ENCODE measurements around the gene BTN1A1.

The BTN1A1 gene

DNA sequence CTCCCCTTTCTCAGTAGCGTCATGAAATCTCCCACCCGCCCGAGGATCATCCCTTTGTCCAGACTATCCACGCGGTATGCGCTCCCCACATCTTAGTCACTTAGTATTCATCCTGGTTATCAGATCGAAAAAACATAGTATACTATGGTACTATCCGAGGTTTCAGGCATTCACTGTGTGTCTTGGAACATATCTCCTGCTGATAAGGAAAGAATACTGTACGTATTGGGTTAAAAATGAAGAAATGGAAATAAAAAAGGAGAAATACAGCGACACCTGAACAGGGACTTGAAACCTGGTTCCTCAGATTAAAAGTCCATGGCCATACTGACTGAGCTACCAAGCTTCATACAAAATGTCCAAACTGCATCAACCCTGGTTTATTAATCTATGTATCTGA, 52.1 kb downstream of the BTN1A1 start:
- ATAC-seq = no peak
- no peak for TF ChIP-seq ZNF8 (CRISPR knock-in tag; IDR thresholded peaks at IDR 0.05)

DNA sequence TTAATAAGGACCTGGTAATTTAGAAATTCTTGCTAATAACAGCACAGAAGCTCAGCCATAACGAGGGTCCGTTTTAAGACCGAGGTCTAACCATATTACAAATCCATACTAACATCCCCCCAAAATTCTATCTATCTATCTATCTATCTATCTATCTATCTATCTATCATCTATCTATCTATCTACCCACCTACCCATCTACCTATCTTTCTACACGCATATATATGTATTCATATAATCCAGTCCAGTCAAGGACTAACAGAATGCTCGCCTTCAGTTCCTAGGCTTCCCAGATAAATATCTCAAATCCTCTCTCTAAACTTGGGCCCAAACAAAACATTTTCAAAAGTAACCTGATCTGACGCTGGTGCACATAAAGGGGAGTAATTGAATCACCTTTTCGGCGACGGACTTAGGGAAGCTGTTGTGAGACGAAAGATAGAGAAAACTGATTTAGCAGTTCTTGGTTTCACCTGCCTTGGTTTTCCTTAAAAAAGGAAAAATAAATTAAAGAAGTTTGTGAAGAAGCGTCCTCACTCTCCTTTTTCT, 52.6 kb downstream of the BTN1A1 start:
- ATAC-seq = no peak

DNA sequence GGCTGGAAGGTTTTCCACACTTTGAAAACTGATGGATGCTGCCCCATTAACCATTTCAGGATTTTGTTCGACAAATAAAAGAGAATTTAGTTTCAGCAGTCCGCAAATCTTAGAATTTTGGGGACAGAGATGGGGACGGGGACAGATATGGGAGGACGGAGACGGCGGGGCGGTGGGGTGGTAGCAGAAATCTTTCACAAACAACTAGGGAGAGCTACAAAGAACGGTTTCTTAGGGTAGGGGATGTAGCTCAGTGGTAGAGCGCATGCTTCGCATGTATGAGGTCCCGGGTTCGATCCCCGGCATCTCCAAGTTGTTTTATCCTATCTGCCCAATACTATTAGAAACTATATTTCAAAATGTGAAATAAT, 53.1 kb downstream of the BTN1A1 start:
- peak; percentile 49 for ATAC-seq
- TF ChIP-seq ZC3H10 (CRISPR knock-in tag; IDR thresholded peaks at IDR 0.05) (no peak), ZNF70 (CRISPR knock-in tag; IDR thresholded peaks at IDR 0.05) (no peak), ZFP3 (CRISPR knock-in tag; IDR thresholded peaks at IDR 0.05) (no peak), ZFP30 (CRISPR knock-in tag; IDR thresholded peaks at IDR 0.05) (no peak), ZNF565 (CRISPR knock-in tag; conservative IDR thresholded peaks at IDR 0.05; ENCODE audit: low read depth) (no peak), RARB (CRISPR knock-in tag; IDR thresholded peaks at IDR 0.05) (no peak)
- TF ChIP-seq, protein P1, sequence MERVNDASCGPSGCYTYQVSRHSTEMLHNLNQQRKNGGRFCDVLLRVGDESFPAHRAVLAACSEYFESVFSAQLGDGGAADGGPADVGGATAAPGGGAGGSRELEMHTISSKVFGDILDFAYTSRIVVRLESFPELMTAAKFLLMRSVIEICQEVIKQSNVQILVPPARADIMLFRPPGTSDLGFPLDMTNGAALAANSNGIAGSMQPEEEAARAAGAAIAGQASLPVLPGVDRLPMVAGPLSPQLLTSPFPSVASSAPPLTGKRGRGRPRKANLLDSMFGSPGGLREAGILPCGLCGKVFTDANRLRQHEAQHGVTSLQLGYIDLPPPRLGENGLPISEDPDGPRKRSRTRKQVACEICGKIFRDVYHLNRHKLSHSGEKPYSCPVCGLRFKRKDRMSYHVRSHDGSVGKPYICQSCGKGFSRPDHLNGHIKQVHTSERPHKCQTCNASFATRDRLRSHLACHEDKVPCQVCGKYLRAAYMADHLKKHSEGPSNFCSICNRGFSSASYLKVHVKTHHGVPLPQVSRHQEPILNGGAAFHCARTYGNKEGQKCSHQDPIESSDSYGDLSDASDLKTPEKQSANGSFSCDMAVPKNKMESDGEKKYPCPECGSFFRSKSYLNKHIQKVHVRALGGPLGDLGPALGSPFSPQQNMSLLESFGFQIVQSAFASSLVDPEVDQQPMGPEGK (CRISPR knock-in tag; IDR thresholded peaks at IDR 0.05; ENCODE audit: borderline replicate concordance) = no peak
- TF ChIP-seq, protein P2, sequence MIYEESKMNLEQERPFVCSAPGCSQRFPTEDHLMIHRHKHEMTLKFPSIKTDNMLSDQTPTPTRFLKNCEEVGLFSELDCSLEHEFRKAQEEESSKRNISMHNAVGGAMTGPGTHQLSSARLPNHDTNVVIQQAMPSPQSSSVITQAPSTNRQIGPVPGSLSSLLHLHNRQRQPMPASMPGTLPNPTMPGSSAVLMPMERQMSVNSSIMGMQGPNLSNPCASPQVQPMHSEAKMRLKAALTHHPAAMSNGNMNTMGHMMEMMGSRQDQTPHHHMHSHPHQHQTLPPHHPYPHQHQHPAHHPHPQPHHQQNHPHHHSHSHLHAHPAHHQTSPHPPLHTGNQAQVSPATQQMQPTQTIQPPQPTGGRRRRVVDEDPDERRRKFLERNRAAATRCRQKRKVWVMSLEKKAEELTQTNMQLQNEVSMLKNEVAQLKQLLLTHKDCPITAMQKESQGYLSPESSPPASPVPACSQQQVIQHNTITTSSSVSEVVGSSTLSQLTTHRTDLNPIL (CRISPR knock-in tag; IDR thresholded peaks at IDR 0.05; ENCODE audit: low read depth) = no peak

More for the DNA sequence above, 52.6 kb downstream of the BTN1A1 start:
- TF ChIP-seq CSDC2 (CRISPR knock-in tag; IDR thresholded peaks at IDR 0.05) (no peak), BACH2 (CRISPR knock-in tag; IDR thresholded peaks at IDR 0.05; ENCODE audit: borderline replicate concordance) (no peak), ZFP30 (CRISPR knock-in tag; IDR thresholded peaks at IDR 0.05) (no peak), TOX (CRISPR knock-in tag; IDR thresholded peaks at IDR 0.05; ENCODE audit: borderline replicate concordance) (no peak), ZC3H10 (CRISPR knock-in tag; IDR thresholded peaks at IDR 0.05) (no peak), OSR1 (CRISPR knock-in tag; IDR thresholded peaks at IDR 0.05) (no peak), ARNTL (CRISPR knock-in tag; IDR thresholded peaks at IDR 0.05; ENCODE audit: borderline replicate concordance, low read depth) (no peak), SNAI2 (CRISPR knock-in tag; IDR thresholded peaks at IDR 0.05) (no peak), TCF4 (CRISPR knock-in tag; IDR thresholded peaks at IDR 0.05; ENCODE audit: borderline replicate concordance) (no peak), ISL1 (CRISPR knock-in tag; IDR thresholded peaks at IDR 0.05) (no peak), GLIS3 (CRISPR knock-in tag; IDR thresholded peaks at IDR 0.05) (no peak), ZNF70 (CRISPR knock-in tag; IDR thresholded peaks at IDR 0.05) (no peak)
- TF ChIP-seq, protein P3, sequence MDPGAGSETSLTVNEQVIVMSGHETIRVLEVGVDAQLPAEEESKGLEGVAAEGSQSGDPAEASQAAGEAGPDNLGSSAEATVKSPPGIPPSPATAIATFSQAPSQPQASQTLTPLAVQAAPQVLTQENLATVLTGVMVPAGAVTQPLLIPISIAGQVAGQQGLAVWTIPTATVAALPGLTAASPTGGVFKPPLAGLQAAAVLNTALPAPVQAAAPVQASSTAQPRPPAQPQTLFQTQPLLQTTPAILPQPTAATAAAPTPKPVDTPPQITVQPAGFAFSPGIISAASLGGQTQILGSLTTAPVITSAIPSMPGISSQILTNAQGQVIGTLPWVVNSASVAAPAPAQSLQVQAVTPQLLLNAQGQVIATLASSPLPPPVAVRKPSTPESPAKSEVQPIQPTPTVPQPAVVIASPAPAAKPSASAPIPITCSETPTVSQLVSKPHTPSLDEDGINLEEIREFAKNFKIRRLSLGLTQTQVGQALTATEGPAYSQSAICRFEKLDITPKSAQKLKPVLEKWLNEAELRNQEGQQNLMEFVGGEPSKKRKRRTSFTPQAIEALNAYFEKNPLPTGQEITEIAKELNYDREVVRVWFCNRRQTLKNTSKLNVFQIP (CRISPR knock-in tag; IDR thresholded peaks at IDR 0.05; ENCODE audit: borderline replicate concordance, low read depth) = no peak
- TF ChIP-seq, protein P1 (CRISPR knock-in tag; IDR thresholded peaks at IDR 0.05; ENCODE audit: borderline replicate concordance) = no peak
- TF ChIP-seq, protein P4, sequence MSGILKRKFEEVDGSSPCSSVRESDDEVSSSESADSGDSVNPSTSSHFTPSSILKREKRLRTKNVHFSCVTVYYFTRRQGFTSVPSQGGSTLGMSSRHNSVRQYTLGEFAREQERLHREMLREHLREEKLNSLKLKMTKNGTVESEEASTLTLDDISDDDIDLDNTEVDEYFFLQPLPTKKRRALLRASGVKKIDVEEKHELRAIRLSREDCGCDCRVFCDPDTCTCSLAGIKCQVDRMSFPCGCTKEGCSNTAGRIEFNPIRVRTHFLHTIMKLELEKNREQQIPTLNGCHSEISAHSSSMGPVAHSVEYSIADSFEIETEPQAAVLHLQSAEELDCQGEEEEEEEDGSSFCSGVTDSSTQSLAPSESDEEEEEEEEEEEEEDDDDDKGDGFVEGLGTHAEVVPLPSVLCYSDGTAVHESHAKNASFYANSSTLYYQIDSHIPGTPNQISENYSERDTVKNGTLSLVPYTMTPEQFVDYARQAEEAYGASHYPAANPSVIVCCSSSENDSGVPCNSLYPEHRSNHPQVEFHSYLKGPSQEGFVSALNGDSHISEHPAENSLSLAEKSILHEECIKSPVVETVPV (CRISPR knock-in tag; IDR thresholded peaks at IDR 0.05) = no peak
